22Rv1 (cell line): ENCODE data around the gene SF3B2.

ENCODE experiments used
- H3K27ac ChIP-seq: fragments of 450-650 bp; 2 replicates; pipeline ENCODE4 v1.5.1; 2017
- ZFX ChIP-seq: fragments of 450-650 bp; IDR thresholded peaks from 2 replicates; pipeline ENCODE4 v1.6.1; 2017; ENCODE audit warnings: antibody characterized with exemption, borderline replicate concordance
- TF ChIP-seq, protein P1 (sequence below): fragments of 450-650 bp; IDR thresholded peaks from 2 replicates; pipeline ENCODE4 v1.5.1; 2017; ENCODE audit warnings: mild to moderate bottlenecking

The SF3B2 gene

DNA sequence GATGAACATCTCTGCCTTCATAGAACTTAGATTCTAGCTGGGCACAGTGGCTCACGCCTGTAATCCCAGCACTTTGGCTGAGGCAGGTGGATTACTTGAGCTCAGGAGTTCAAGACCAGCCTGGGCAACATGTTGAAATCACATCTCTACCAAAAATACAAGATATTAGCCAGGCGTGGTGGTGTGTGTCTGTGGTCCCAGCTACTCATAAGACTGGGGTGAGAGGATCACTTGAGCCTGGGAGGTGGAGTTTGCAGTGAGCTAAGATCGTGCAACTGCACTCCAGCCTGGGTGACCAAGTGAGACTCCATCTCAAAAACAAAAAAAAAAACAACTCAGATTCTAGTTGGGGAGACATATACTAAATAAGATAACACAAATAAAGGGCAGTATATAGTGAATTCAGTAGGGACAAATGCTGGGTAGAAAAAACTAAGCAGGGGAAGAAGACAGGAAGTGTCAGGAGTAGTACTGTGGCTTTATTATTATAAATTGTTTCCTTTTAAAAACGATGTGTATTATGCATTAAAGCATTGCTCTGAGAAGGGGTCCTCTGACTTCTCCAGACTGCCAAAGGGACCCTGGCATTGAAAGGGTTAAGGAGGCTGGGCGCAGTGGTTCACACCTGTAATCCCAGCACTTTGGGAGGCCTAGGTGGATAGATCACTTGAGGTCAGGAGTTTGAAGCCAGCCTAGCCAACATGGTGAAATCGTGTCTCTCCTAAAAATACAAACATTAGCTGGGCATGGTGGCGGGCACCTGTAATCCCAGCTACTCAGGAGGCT, 64.6 kb downstream of the SF3B2 start:
- no peak overlapping the region for H3K27ac ChIP-seq
- TF ChIP-seq ZFX, result no peak
- TF ChIP-seq, protein P1, sequence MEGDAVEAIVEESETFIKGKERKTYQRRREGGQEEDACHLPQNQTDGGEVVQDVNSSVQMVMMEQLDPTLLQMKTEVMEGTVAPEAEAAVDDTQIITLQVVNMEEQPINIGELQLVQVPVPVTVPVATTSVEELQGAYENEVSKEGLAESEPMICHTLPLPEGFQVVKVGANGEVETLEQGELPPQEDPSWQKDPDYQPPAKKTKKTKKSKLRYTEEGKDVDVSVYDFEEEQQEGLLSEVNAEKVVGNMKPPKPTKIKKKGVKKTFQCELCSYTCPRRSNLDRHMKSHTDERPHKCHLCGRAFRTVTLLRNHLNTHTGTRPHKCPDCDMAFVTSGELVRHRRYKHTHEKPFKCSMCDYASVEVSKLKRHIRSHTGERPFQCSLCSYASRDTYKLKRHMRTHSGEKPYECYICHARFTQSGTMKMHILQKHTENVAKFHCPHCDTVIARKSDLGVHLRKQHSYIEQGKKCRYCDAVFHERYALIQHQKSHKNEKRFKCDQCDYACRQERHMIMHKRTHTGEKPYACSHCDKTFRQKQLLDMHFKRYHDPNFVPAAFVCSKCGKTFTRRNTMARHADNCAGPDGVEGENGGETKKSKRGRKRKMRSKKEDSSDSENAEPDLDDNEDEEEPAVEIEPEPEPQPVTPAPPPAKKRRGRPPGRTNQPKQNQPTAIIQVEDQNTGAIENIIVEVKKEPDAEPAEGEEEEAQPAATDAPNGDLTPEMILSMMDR, result no peak

DNA sequence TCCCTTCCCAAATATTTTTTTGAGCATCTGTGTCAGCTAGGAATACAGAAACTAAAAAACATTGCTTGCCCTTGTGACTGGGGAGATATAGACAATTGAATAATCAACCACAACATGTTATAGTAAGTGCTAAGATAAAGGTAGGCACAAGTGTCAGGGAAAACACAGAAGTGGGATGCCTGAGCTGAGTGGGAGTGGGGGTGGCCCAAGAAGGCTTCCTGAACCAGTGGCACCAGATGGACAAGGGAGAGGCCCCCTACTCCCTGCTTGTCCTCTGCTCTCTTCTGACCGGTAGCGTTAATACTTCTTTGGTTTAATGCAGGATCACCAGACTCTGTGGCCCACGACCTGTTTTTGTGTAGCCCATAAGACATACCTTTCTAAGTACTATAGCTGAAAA, 66.7 kb downstream of the SF3B2 start:
- no peak overlapping the region for H3K27ac ChIP-seq
- TF ChIP-seq ZFX, result no peak
- TF ChIP-seq, protein P1, result no peak
